H1 (cell line): Measurements from ENCODE around the gene PPP4R3A. TPM values are rescaled to one million over a fixed set of nuclear protein-coding genes. Genes with fewer than 3 reads are reported as not detected.

Source experiments
- CTCF ChIA-PET: fragments of 300-600 bp; sonication (Branson Sonifier 250); formaldehyde crosslinking; loops from one replicate; lab custom pipeline; 2021; ENCODE audit not compliant: partially characterized antibody; lab: Charles Lee
- POLR2A ChIA-PET: fragments of 300-600 bp; sonication (Branson Sonifier 250); formaldehyde crosslinking; loops from one replicate; lab custom pipeline; 2021; ENCODE audit warnings: inconsistent platforms; ENCODE audit not compliant: partially characterized antibody; lab: Charles Lee
- DNase-seq, 2 experiments: peaks; one replicate each; pipeline versions ENCODE4 v3.0.0 to v3.0.0-alpha.2; 2010 to 2022; ENCODE audit warnings: low spot score in 2 of 2, low read depth in 1 of 2, mixed read lengths in 1 of 2
- FAIRE-seq: peaks from 2 replicates; lab custom pipeline; 2011; peaks lifted over from hg19 to GRCh38; lab: Jason Lieb, UNC
- H2AFZ ChIP-seq: 2 replicates; pipeline ENCODE4 v1.8.1; 2012; ENCODE audit warnings: low read length, inconsistent platforms
- H2AK5ac ChIP-seq: 2 replicates; pipeline ENCODE4 v1.6.1; 2013; ENCODE audit warnings: low read depth, low read length
- H2BK120ac ChIP-seq: replicated peaks from 2 replicates; pipeline ENCODE3; 2013; ENCODE audit warnings: low read depth, low read length, inconsistent platforms
- H2BK12ac ChIP-seq: 2 replicates; pipeline ENCODE4 v1.6.1; 2013; ENCODE audit warnings: low read depth, low read length
- H2BK15ac ChIP-seq: 2 replicates; pipeline ENCODE4 v1.6.1; 2013; ENCODE audit warnings: low read length
- H2BK20ac ChIP-seq: 2 replicates; pipeline ENCODE4 v1.6.1; 2013; ENCODE audit warnings: low read length
- H2BK5ac ChIP-seq: 2 replicates; pipeline ENCODE4 v1.6.1; 2013; ENCODE audit warnings: low read depth, low read length
- H3K14ac ChIP-seq: 2 replicates; pipeline ENCODE4 v1.6.1; 2013; ENCODE audit warnings: inconsistent platforms; ENCODE audit not compliant: insufficient read length
- H3K18ac ChIP-seq: 2 replicates; pipeline ENCODE4 v1.6.1; 2013; ENCODE audit warnings: low read length; ENCODE audit errors: extremely low read depth
- H3K23ac ChIP-seq: 2 replicates; pipeline ENCODE4 v1.6.1; 2013; ENCODE audit warnings: inconsistent platforms; ENCODE audit not compliant: insufficient read length
- H3K23me2 ChIP-seq: 2 replicates; pipeline ENCODE4 v1.6.1; 2013; ENCODE audit warnings: low read depth, low read length
- H3K27ac ChIP-seq: 2 replicates; pipeline ENCODE4 v1.6.1; 2011; ENCODE audit warnings: low read depth, low read length, inconsistent platforms
- H3K27me3 ChIP-seq, 4 experiments: replicated peaks in 1 of 4; 1 replicate in 1 of 4; 2 replicates in 3 of 4; pipeline versions ENCODE4 v1.6.1 to v1.8.1; 2011 to 2013; ENCODE audit warnings: low read length in 3 of 4, mild to moderate bottlenecking in 3 of 4, inconsistent platforms in 2 of 4, mixed read lengths in 2 of 4, moderate library complexity in 1 of 4; ENCODE audit not compliant: control insufficient read depth in 3 of 4, insufficient read depth in 3 of 4; ENCODE audit errors: extremely low read depth in 1 of 4
- H3K36me3 ChIP-seq, 4 experiments: 2 replicates each; pipeline versions ENCODE4 v1.6.1 to v1.8.1; 2011 to 2013; ENCODE audit warnings: mild to moderate bottlenecking in 4 of 4, low read length in 3 of 4, moderate library complexity in 2 of 4, control low read depth in 1 of 4, inconsistent platforms in 1 of 4; ENCODE audit not compliant: insufficient read depth in 4 of 4, control insufficient read depth in 2 of 4
- H3K4ac ChIP-seq: replicated peaks from 2 replicates; pipeline ENCODE3; 2013; ENCODE audit warnings: low read length, low read depth, mixed read lengths, inconsistent platforms; ENCODE audit not compliant: insufficient read length
- H3K4me1 ChIP-seq, 4 experiments: replicated peaks in 1 of 4; 1 replicate in 1 of 4; 2 replicates in 3 of 4; pipeline versions ENCODE4 v1.6.1 to v1.8.1; 2011 to 2013; ENCODE audit warnings: low read length in 3 of 4, inconsistent platforms in 2 of 4, mixed read lengths in 1 of 4; ENCODE audit not compliant: insufficient read depth in 4 of 4, control insufficient read depth in 3 of 4
- H3K4me2 ChIP-seq, 2 experiments: 2 replicates each; pipeline versions ENCODE4 v1.6.1 to v1.8.1; 2011 to 2013; ENCODE audit warnings: low read depth in 2 of 2, low read length in 2 of 2, control low read depth in 1 of 2, inconsistent platforms in 1 of 2, mild to moderate bottlenecking in 1 of 2; ENCODE audit not compliant: insufficient read depth in 1 of 2
- H3K4me3 ChIP-seq, 4 experiments: fragments of 200-600, 300-600 bp in 1 of 4; sonication (generic), shearing (Covaris generic), sonication (Bioruptor Twin) in 1 of 4; 2 replicates each; pipeline versions ENCODE4 v1.5.1 to v1.8.1; 2011 to 2016; ENCODE audit warnings: low read length in 4 of 4, low read depth in 3 of 4, control low read depth in 2 of 4, inconsistent platforms in 2 of 4, mild to moderate bottlenecking in 2 of 4, mixed read lengths in 1 of 4, moderate library complexity in 1 of 4; ENCODE audit not compliant: insufficient read depth in 2 of 4; ENCODE audit errors: extremely low read depth in 1 of 4
- H3K56ac ChIP-seq: replicated peaks from 2 replicates; pipeline ENCODE3; 2013; ENCODE audit warnings: low read depth, mild to moderate bottlenecking, mixed read lengths, low read length, inconsistent platforms; ENCODE audit not compliant: insufficient read length
- H3K79me1 ChIP-seq: 2 replicates; pipeline ENCODE4 v1.6.1; 2013; ENCODE audit warnings: low read depth, low read length, control low read depth
- H3K79me2 ChIP-seq, 2 experiments: 2 replicates each; pipeline versions ENCODE4 v1.6.1 to v1.8.1; 2012 to 2013; ENCODE audit warnings: low read length in 2 of 2, mild to moderate bottlenecking in 2 of 2, inconsistent platforms in 1 of 2; ENCODE audit not compliant: insufficient read depth in 2 of 2, control insufficient read depth in 1 of 2
- H3K9ac ChIP-seq, 4 experiments: replicated peaks in 1 of 4; 1 replicate in 1 of 4; 2 replicates in 3 of 4; pipeline versions ENCODE4 v1.6.1 to v1.8.1; 2011 to 2013; ENCODE audit warnings: low read depth in 3 of 4, low read length in 3 of 4, control low read depth in 2 of 4, mild to moderate bottlenecking in 2 of 4, moderate library complexity in 2 of 4, inconsistent platforms in 1 of 4; ENCODE audit errors: extremely low read depth in 1 of 4
- H3K9me3 ChIP-seq, 2 experiments: 2 replicates each; pipeline versions ENCODE4 v1.6.1 to v1.8.1; 2012 to 2013; ENCODE audit warnings: mild to moderate bottlenecking in 2 of 2, moderate library complexity in 2 of 2, control low read depth in 1 of 2, inconsistent platforms in 1 of 2, low read depth in 1 of 2, low read length in 1 of 2, mixed read lengths in 1 of 2; ENCODE audit not compliant: insufficient read depth in 2 of 2
- H4K20me1 ChIP-seq, 2 experiments: replicated peaks in 1 of 2; 2 replicates each; pipeline versions ENCODE3 to v1.8.1; 2011 to 2013; ENCODE audit warnings: inconsistent platforms in 2 of 2, low read length in 2 of 2, mild to moderate bottlenecking in 1 of 2; ENCODE audit not compliant: insufficient read depth in 2 of 2, control insufficient read depth in 1 of 2
- H4K5ac ChIP-seq: 2 replicates; pipeline ENCODE4 v1.6.1; 2013; ENCODE audit warnings: low read length, low read depth, mixed read lengths, inconsistent platforms; ENCODE audit not compliant: insufficient read length
- H4K8ac ChIP-seq: 2 replicates; pipeline ENCODE4 v1.8.0; 2013; ENCODE audit warnings: mild to moderate bottlenecking, moderate library complexity, low read length, inconsistent platforms; ENCODE audit not compliant: insufficient read depth; ENCODE audit errors: extremely low read depth
- H4K91ac ChIP-seq: replicated peaks from 2 replicates; pipeline ENCODE3; 2013; ENCODE audit warnings: low read length, mixed read lengths, inconsistent platforms; ENCODE audit not compliant: insufficient read length
- ASH2L ChIP-seq: fragments of 200-600, 300-600 bp; sonication (generic); IDR thresholded peaks from one replicate; pipeline ENCODE4 v1.7.1; 2017; ENCODE audit warnings: low read length
- CHD1 ChIP-seq: IDR thresholded peaks from 2 replicates; pipeline ENCODE4 v1.6.1; 2012; ENCODE audit warnings: low read depth, low read length, improper control_type of control experiment
- EZH2 ChIP-seq: fragments of 200-600 bp; sonication (generic); IDR thresholded peaks from 2 replicates; pipeline ENCODE4 v1.7.1; 2012; ENCODE audit warnings: low read depth, mild to moderate bottlenecking, moderate library complexity, low read length, inconsistent platforms; ENCODE audit not compliant: severe bottlenecking
- GABPA ChIP-seq: IDR thresholded peaks from 2 replicates; pipeline ENCODE4 v1.6.1; 2011; ENCODE audit warnings: mild to moderate bottlenecking, low read length, moderate library complexity, borderline replicate concordance; ENCODE audit not compliant: insufficient read depth
- HDAC6 ChIP-seq: IDR thresholded peaks from one replicate; pipeline ENCODE4 v1.7.1; 2012; ENCODE audit warnings: low read depth, mild to moderate bottlenecking, inconsistent platforms, low read length, moderate library complexity
- JUND ChIP-seq: IDR thresholded peaks from 2 replicates; pipeline ENCODE4 v1.6.1; 2011; ENCODE audit warnings: mild to moderate bottlenecking, improper control_type of control experiment, low read length
- NANOG ChIP-seq: IDR thresholded peaks from 2 replicates; pipeline ENCODE4 v1.6.1; 2011; ENCODE audit warnings: low read length, low read depth, mild to moderate bottlenecking, inconsistent platforms; ENCODE audit not compliant: insufficient read depth, poor library complexity, severe bottlenecking
- POLR2A ChIP-seq, 2 experiments: IDR thresholded peaks; 1 replicate in 1 of 2; 2 replicates in 1 of 2; pipeline ENCODE4 v1.6.1; 2011; ENCODE audit warnings: low read depth in 2 of 2, low read length in 2 of 2, mild to moderate bottlenecking in 2 of 2; ENCODE audit errors: control extremely low read depth in 1 of 2
- RAD21 ChIP-seq, 2 experiments: IDR thresholded peaks in 1 of 2; conservative IDR thresholded peaks in 1 of 2; 2 replicates each; pipeline ENCODE4 v1.6.1; 2011; ENCODE audit warnings: low read depth in 2 of 2, low read length in 2 of 2, improper control_type of control experiment in 1 of 2, inconsistent platforms in 1 of 2, mild to moderate bottlenecking in 1 of 2, moderate library complexity in 1 of 2
- RBBP5 ChIP-seq: IDR thresholded peaks from 2 replicates; pipeline ENCODE4 v1.7.1; 2012; ENCODE audit warnings: low read depth, mild to moderate bottlenecking, inconsistent platforms, low read length, moderate library complexity, borderline replicate concordance
- SIRT6 ChIP-seq: IDR thresholded peaks from one replicate; pipeline ENCODE4 v1.7.1; 2012; ENCODE audit warnings: low read length, inconsistent platforms
- SUZ12 ChIP-seq: fragments of 200-600 bp; sonication (generic); IDR thresholded peaks from 2 replicates; pipeline ENCODE4 v1.6.1; 2012; ENCODE audit warnings: mild to moderate bottlenecking, inconsistent platforms, low read length, moderate library complexity, mixed read lengths
- TAF1 ChIP-seq: IDR thresholded peaks from 2 replicates; pipeline ENCODE4 v1.6.1; 2011; ENCODE audit warnings: mild to moderate bottlenecking, low read depth, low read length
- WGBS, 2 experiments: shearing (Covaris generic) in 1 of 2; methylation state at CpG; one replicate each; pipeline versions ENCODE4 v1.1.6 to v1.1.7; 2013 to 2015; ENCODE audit warnings: low lambda C conversion rate in 2 of 2, mixed read lengths in 2 of 2, inconsistent platforms in 1 of 2, low coverage in 1 of 2, missing lambda C conversion rate in 1 of 2; ENCODE audit not compliant: insufficient replicate concordance in 2 of 2, insufficient coverage in 1 of 2, insufficient read length in 1 of 2; ENCODE audit errors: extremely low coverage in 1 of 2, missing lambda C conversion rate in 1 of 2; 5-methylcytosine and 5-hydroxymethylcytosine counted together
- polyA plus RNA-seq, 7 experiments: library from polyadenylated mRNA; depleted of rRNA in 3 of 7; stranded (reverse) in 5 of 7; unstranded in 2 of 7; fragments of >200 nt in 5 of 7; fragments of 200-250 nt in 2 of 7; gene quantifications; 1 replicate in 5 of 7; 2 replicates in 1 of 7; 4 replicates in 1 of 7; pipeline versions ENCODE4 v1.2.1 to v1.2.3, GENCODE V29; 2011 to 2013; ENCODE audit warnings: missing spikeins in 2 of 7, mixed read lengths in 2 of 7
- total RNA-seq: library from RNA; stranded (reverse); fragmentation: NEBNext Ultra II Directional; extraction: Animal tissue kit (Norgen Biotek cat#: 25700); gene quantifications from 2 replicates; pipeline ENCODE4 v1.2.1, GENCODE V29; 2021
- TF ChIP-seq, protein P1 (sequence below): IDR thresholded peaks from 2 replicates; pipeline ENCODE4 v1.6.1; 2011; ENCODE audit warnings: low read depth, mild to moderate bottlenecking, low read length; ENCODE audit not compliant: insufficient read depth

The PPP4R3A gene
- total and polyA plus RNA-seq, 2 of the 8 experiments (the other 6 are each of a cell fraction or from before 2014, with no cell fraction given), result 31.7 to 122 TPM

DNA sequence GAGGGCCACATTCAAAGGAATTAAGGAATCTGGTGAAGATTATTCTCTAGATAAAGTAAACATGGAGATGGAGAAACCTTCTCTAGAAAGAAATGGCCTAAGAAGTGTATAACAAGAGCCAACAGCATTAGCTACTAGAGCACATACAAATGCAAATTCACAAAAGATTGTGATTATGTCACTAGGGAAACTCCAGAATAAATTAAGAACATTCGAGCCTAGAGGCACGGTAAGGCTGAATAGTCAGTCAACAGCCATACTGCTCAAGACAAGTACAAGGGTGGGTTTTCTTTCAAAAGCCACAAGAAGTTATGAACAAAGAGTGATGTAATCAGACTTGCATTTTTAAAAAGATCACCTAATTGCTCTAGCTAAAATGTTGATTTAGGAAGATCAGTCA, 25.4 kb downstream of the PPP4R3A start:
- Histone ChIP-seq H3K18ac (no peak overlapping the region), H3K36me3 (peaks cover 15 to 71% (median 50%) of the 10 kb centered on the region in 4 experiments), H3K79me1 (peaks cover 2% of the 10 kb centered on the region; the same call in 1 of the 2 replicates), H4K20me1 (peaks cover 6 to 13% of the 10 kb centered on the region in 2 experiments), H3K4me1 (no peaks in the 10 kb centered on the region), H3K4ac (no peak overlapping the region), H3K56ac (no peak overlapping the region), H2AFZ (no peak overlapping the region), H4K5ac (no peak overlapping the region), H4K8ac (no peak overlapping the region), H2BK12ac (no peak overlapping the region), H3K79me2 (peaks cover 0 to 73% of the 10 kb centered on the region in 2 experiments; a peak in 2 of 4 replicates), H3K9ac (no peak overlapping the region), H3K23me2 (no peaks in the 10 kb centered on the region), H3K23ac (no peak overlapping the region), H3K4me3 (no peak overlapping the region), H2AK5ac (no peak overlapping the region), H2BK5ac (no peak overlapping the region), H3K4me2 (no peak overlapping the region), H3K27me3 (no peaks in the 10 kb centered on the region), H3K9me3 (no peaks in the 10 kb centered on the region), H4K91ac (no peak overlapping the region), H2BK120ac (no peak overlapping the region), H2BK20ac (no peak overlapping the region), H2BK15ac (no peak overlapping the region), H3K27ac (no peak overlapping the region), H3K14ac (no peak overlapping the region)
- ChIA-PET POLR2A (no interaction called here), CTCF (interaction anchor here (0.6 to 0.8 kb wide), 4 partner anchors 51 to 426 kb away, joined by 3 to 4 read pairs (median 4); no protein-coding TSS in a partner anchor)
- WGBS, 2 experiments, result 97% methylated on average over 2 of the region's 2 CpGs; no CpG with 5 or more reads in 1 of the 2 experiments
- FAIRE-seq (no peak), DNase-seq (no peak)
- no peak for TF ChIP-seq EZH2
- no peak for TF ChIP-seq POLR2A (IDR thresholded peaks at IDR 0.05; ENCODE audit: control extremely low read depth in 1 of 2, low read depth in 2 of 2, low read length in 2 of 2)
- no peak for TF ChIP-seq CHD1
- no peak for TF ChIP-seq TAF1
- TF ChIP-seq SIRT6, result no peak
- no peak for TF ChIP-seq JUND
- TF ChIP-seq NANOG, result no peak
- no peak for TF ChIP-seq GABPA
- TF ChIP-seq, protein P1, sequence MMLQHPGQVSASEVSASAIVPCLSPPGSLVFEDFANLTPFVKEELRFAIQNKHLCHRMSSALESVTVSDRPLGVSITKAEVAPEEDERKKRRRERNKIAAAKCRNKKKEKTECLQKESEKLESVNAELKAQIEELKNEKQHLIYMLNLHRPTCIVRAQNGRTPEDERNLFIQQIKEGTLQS, result no peak
- TF ChIP-seq HDAC6, result no peak
- no peak for TF ChIP-seq RAD21 (IDR thresholded peaks at IDR 0.05 in 1 of 2, conservative IDR thresholded peaks at IDR 0.05 in 1 of 2; ENCODE audit: low read depth in 2 of 2, low read length in 2 of 2)
- no peak for TF ChIP-seq SUZ12
- no peak for TF ChIP-seq RBBP5
- no peak for TF ChIP-seq ASH2L
